Gastroesophageal sphincter (tissue), 3 donors: ENCODE results near the gene NAA25.

Experiments
- EP300 ChIP-seq: sonication (generic); formaldehyde crosslinking; IDR thresholded peaks from one replicate; pipeline ENCODE4 v1.6.1; 2017; ENCODE audit warnings: antibody characterized with exemption, mild to moderate bottlenecking
- TF ChIP-seq, protein P1 (sequence below), 4 experiments: fragments of 200-600 bp in 2 of 4; fragments of 450-650 bp in 2 of 4; sonication (generic) in 1 of 4; IDR thresholded peaks; one replicate each; pipeline ENCODE4 v1.5.1; 2017 to 2019; ENCODE audit warnings: antibody characterized with exemption in 4 of 4, mild to moderate bottlenecking in 2 of 4, moderate library complexity in 2 of 4

DNA sequence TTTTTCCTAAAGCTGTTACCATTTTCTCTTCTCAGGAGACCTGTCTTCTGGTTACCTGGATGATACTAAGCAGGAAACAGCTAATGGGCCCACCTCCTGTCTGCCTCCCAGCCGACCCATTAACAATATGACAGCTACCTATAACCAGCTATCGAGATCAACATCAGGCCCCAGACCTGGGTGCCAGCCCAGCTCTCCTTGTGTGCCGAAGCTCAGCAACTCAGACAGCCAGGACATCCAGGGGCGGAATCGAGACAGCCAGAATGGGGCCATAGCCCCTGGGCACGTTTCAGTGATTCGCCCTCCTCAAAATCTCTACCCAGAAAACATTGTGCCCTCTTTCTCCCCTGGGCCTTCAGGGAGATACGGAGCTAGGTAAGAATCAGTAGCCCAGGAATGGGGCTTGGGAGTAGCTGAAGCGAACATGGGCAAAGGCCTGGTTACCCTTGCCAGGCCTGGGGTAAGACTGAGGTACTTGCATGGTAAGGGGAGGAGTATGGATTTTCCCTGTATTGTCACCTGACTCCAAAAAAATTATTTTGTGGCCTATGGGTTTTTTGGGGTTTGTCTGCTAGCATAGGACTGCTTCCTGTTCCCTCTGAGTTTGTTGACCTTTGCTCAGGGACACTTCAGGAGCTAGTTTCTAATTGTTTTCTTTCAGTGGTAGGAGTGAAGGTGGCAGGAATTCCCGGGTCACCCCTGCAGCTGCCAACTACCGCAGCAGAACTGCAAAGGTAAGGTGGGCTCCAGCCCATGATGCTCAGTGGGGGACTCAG is 43.4 kb upstream of the NAA25 start:
- TF ChIP-seq EP300 = no peak
- TF ChIP-seq, protein P1, sequence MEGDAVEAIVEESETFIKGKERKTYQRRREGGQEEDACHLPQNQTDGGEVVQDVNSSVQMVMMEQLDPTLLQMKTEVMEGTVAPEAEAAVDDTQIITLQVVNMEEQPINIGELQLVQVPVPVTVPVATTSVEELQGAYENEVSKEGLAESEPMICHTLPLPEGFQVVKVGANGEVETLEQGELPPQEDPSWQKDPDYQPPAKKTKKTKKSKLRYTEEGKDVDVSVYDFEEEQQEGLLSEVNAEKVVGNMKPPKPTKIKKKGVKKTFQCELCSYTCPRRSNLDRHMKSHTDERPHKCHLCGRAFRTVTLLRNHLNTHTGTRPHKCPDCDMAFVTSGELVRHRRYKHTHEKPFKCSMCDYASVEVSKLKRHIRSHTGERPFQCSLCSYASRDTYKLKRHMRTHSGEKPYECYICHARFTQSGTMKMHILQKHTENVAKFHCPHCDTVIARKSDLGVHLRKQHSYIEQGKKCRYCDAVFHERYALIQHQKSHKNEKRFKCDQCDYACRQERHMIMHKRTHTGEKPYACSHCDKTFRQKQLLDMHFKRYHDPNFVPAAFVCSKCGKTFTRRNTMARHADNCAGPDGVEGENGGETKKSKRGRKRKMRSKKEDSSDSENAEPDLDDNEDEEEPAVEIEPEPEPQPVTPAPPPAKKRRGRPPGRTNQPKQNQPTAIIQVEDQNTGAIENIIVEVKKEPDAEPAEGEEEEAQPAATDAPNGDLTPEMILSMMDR (IDR thresholded peaks at IDR 0.05) = no peak
